Heart left ventricle (tissue), 16 donors: ENCODE measurements around the gene DSC1. TPM values are rescaled to one million over a fixed set of nuclear protein-coding genes. Genes with fewer than 3 reads are reported as not detected.

Experiments used
- ATAC-seq, 4 donors: fragments of 200-7000 bp; cut with Tn5 transposase; one replicate each; pipeline ENCODE4 v1.9.1; 2020 to 2022; ENCODE audit warnings: moderate library complexity in 4 of 4, mild to moderate bottlenecking in 3 of 4, moderate number of reproducible peaks in 1 of 4
- DNase-seq, 5 donors: peaks; one replicate each; pipeline ENCODE4 v3.0.0-alpha.2; 2020
- H3K27ac ChIP-seq, 12 donors: fragments of 200-600 bp; sonication (generic) in 4 of 12; one replicate each; pipeline versions ENCODE4 v1.5.0 to v1.8.0; 2016 to 2022; ENCODE audit warnings: mild to moderate bottlenecking in 2 of 12
- H3K27me3 ChIP-seq, 9 donors: fragments of 200-600 bp; sonication (generic) in 2 of 9; one replicate each; pipeline versions ENCODE4 v1.5.1 to v1.8.0; 2016 to 2022; ENCODE audit warnings: mild to moderate bottlenecking in 3 of 9
- H3K36me3 ChIP-seq, 9 donors: fragments of 200-600 bp; sonication (generic) in 2 of 9; one replicate each; pipeline versions ENCODE4 v1.5.0 to v1.8.0; 2018 to 2022; ENCODE audit warnings: mild to moderate bottlenecking in 2 of 9
- H3K4me1 ChIP-seq, 12 donors: fragments of 200-600 bp; sonication (generic) in 4 of 12; one replicate each; pipeline versions ENCODE4 v1.5.0 to v1.8.0; 2016 to 2022; ENCODE audit warnings: mild to moderate bottlenecking in 3 of 12
- H3K4me3 ChIP-seq, 12 donors: fragments of 200-600 bp; sonication (generic) in 4 of 12; one replicate each; pipeline versions ENCODE4 v1.5.0 to v1.8.0; 2017 to 2022; ENCODE audit warnings: mild to moderate bottlenecking in 9 of 12, moderate library complexity in 4 of 12
- H3K9me3 ChIP-seq, 12 donors: fragments of 200-600 bp; sonication (generic) in 4 of 12; one replicate each; pipeline versions ENCODE4 v1.5.0 to v1.8.0; 2016 to 2022; ENCODE audit warnings: mild to moderate bottlenecking in 1 of 12
- POLR2A ChIP-seq, 2 donors: fragments of 450-650 bp; IDR thresholded peaks; one replicate each; pipeline ENCODE4 v1.6.1; 2017; ENCODE audit warnings: antibody characterized with exemption in 2 of 2, mild to moderate bottlenecking in 2 of 2, moderate library complexity in 2 of 2
- WGBS, 4 donors: extraction: QIAGEN DNeasy Blood & Tissue Kit in 2 of 4; methylation state at CpG; one replicate each; pipeline versions ENCODE4 v1.1.5 to v1.1.7; 2013 to 2018; 5-methylcytosine and 5-hydroxymethylcytosine counted together
- intact Hi-C, 10 donors: fragments of 100-400 bp; cut with DNase I; formaldehyde crosslinking; loops; one replicate each; pipeline versions ENCODE4 v1.11.1 to v1.14.2; 2022
- polyA plus RNA-seq, 2 donors: library from polyadenylated mRNA; stranded (reverse); fragments of 200-250 nt; gene quantifications; one replicate each; pipeline ENCODE4 v1.2.3, GENCODE V29; 2013
- total RNA-seq, 9 donors: library from RNA; depleted of rRNA in 2 of 9; stranded (reverse); fragments of >200 nt in 2 of 9; fragmentation: NEBNext Ultra II Directional in 3 of 9; extraction: Animal tissue kit (Norgen Biotek cat#: 25700) in 3 of 9; gene quantifications; one replicate each; pipeline versions ENCODE4 v1.1.0 to v1.2.4, GENCODE V29; 2016 to 2023
- TF ChIP-seq, protein P1 (sequence below), 12 donors: fragments of 200-600 bp; sonication (generic) in 4 of 12; IDR thresholded peaks; one replicate each; pipeline versions ENCODE4 v1.5.0 to v1.8.0; 2018 to 2022; ENCODE audit warnings: antibody characterized with exemption in 12 of 12, mild to moderate bottlenecking in 5 of 12
- donor health status: ischemic (EF 13 %, LVEDD 7.1; RV severe dilation, severe dysfunction).
- donor health status: healthy with polysubstance abuse.
- donor health status: DM: no; HTN: yes; CAD: no.
- donor health status: DM: no; HTN: no; CAD: no.
- donor health status: ischemic (EF 25% LVEDD 6.9; RV normal size, moderate dysfunction).
- donor health status: ischemic (EF 25% LVEDD 5.7; RV mildly dilated, moderate dysfunction).
- donor health status: healthy.
- donor health status: DM: yes; HTN: yes; CAD: no.
- donor health status: ischemic (EF 35%, LVEDD 5.7; RV mildly dilated, moderate dysfunction).
- donor health status: nonischemic (EF 11% LVEDD 7.7; RV severe dilation, severe dysfunction).
- donor health status: DM: yes; HTN: yes; CAD: no.
- donor health status: PGD.
- donor health status: ischemic (EF 29% LVEDD 5.4; RV normal size, mild dysfunction).
- donor health status: nonischemic (EF 23%, LVEDD 6.1; RV moderate dilation, normal function).

The DSC1 gene
- total and polyA plus RNA-seq, 11 donors: 0.18 to 10.7 (median 4.9) TPM

DNA sequence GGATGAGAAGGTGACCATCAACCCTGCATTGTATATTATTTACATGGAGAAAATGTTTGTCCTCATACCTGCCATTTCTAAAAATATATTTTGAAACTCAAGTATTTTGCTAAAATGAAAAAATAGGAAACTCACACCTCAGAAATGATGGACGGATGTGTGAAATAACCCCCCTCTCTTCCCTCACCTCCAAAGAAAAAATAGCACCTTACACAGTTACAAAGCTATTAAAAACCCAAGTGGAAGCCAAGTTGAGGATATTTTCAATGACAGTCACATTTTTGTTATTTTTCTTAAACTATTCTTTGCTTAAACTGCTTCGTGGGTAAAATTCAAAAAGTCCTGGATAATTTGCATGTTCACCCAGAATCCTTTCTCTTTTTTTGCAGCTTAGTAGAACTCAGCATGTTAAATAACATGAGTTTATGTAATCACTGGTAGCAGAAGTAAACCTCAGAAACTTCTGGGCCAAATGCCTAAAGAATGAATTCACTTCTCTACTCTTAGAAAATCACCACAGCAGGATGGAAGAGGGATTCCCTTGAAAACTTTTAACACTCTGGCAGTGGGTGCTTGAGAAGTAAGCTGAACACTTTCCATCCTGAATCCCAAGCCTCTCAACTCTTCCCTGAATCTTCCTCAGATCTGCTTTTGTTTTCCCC, 768 bp downstream of the DSC1 start:
- DNase-seq (no peak), ATAC-seq (peak in 1 of 4 donors; percentile 72)
- no peak for TF ChIP-seq POLR2A (IDR thresholded peaks at IDR 0.05)
- TF ChIP-seq, protein P1, sequence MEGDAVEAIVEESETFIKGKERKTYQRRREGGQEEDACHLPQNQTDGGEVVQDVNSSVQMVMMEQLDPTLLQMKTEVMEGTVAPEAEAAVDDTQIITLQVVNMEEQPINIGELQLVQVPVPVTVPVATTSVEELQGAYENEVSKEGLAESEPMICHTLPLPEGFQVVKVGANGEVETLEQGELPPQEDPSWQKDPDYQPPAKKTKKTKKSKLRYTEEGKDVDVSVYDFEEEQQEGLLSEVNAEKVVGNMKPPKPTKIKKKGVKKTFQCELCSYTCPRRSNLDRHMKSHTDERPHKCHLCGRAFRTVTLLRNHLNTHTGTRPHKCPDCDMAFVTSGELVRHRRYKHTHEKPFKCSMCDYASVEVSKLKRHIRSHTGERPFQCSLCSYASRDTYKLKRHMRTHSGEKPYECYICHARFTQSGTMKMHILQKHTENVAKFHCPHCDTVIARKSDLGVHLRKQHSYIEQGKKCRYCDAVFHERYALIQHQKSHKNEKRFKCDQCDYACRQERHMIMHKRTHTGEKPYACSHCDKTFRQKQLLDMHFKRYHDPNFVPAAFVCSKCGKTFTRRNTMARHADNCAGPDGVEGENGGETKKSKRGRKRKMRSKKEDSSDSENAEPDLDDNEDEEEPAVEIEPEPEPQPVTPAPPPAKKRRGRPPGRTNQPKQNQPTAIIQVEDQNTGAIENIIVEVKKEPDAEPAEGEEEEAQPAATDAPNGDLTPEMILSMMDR (IDR thresholded peaks at IDR 0.05): no peak
- Histone ChIP-seq H3K27ac (peak overlapping the region in 4 of 12 donors; percentile 17 to 35 (median 30)), H3K4me3 (no peak overlapping the region), H3K27me3 (no peaks in the 10 kb centered on the region), H3K9me3 (no peaks in the 10 kb centered on the region), H3K36me3 (no peaks in the 10 kb centered on the region), H3K4me1 (peaks cover 0 to 5% (median 0%) of the 10 kb centered on the region in 12 donors)
- intact Hi-C loops: loop anchor here in 2 of 10 donors (5.0 to 10.0 kb wide), 2 partner anchors 50 to 63 kb away; no protein-coding TSS in a partner anchor
- 54 to 67% (median 61%) methylated on average over 2 of the region's 2 CpGs for WGBS, 4 donors

DNA sequence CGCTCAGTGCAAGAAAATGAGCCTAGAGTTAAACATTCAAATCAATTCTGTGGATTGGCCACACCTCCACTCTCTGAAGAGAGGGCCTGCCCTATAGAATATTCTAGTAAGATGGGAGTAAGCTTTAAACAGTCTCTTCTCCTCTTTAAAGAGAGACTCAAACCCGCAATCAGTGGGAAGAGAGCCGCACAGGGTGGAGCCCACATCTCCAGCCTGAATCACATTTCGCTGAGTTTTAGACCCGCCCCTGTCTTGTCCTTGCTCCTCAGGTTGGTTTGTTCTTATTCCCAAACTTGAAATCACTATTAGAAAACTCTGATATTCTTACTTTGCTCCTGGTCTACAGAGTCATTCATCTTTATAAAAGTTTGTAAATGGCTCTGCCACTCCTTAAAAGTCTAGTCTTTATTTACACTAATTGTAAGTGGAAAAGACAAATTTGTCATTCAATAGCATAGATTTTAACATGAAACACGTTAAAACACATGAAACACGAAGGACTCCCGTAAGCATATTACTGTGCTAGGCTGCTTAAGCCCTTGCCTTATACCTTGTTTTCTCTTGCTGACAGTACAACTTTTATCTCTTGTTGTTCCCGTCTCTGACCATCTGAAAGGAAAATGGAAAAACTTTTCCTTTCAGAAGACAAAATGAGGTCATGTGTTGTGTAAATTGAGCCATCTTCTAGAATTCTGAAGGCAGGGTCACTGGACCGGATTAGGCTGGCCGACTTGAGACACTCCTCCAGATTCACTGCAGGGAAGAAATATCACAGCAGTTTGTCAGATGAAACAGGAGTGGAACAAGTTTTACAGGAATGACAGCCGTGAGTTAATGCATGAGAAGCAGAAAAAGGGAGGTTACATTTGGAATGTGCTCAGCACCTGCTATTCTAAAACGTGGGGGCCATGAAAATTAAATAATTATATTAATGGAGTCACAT, 5.6 kb downstream of the DSC1 start:
- H3K4me3 ChIP-seq: no peak overlapping the region
- H3K36me3 ChIP-seq: no peaks in the 10 kb centered on the region
- no peaks in the 10 kb centered on the region for H3K27me3 ChIP-seq
- 64 to 75% (median 72%) methylated on average over 13 of the region's 13 CpGs for WGBS, 4 donors
- peaks cover 0 to 5% (median 0%) of the 10 kb centered on the region in 12 donors for H3K4me1 ChIP-seq
- intact Hi-C loops: no loop called here
- no peak for TF ChIP-seq POLR2A (IDR thresholded peaks at IDR 0.05)
- TF ChIP-seq, protein P1 (IDR thresholded peaks at IDR 0.05): no peak
- no peak overlapping the region for H3K27ac ChIP-seq
- no peak for ATAC-seq
- no peak for DNase-seq
- H3K9me3 ChIP-seq: no peaks in the 10 kb centered on the region

DNA sequence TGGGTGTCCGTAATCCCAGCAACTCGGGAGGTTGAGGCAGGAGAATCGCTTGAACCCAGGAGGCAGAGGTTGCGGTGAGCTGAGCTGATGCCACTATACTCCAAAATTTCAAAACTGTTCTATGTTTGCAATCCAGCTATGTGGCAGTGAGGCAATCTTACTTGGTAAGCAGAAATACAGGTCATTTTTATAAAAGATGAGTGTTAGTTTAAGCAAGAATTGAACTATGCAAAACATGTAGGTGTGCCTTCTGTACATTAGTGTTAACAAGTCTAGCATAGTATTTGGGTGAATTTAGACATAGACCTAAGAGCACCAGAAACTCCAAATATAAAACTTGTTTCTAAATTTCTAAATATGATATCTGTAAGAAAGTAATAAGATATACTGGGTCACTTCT, 7.2 kb downstream of the DSC1 start:
- TF ChIP-seq, protein P1 (IDR thresholded peaks at IDR 0.05): no peak
- TF ChIP-seq POLR2A (IDR thresholded peaks at IDR 0.05): no peak
- H3K27me3 ChIP-seq: no peaks in the 10 kb centered on the region
- no peaks in the 10 kb centered on the region for H3K4me1 ChIP-seq
- 73 to 97% (median 82%) methylated on average over 4 of the region's 4 CpGs for WGBS, 4 donors
- no peak overlapping the region for H3K4me3 ChIP-seq
- no peaks in the 10 kb centered on the region for H3K36me3 ChIP-seq
- no peak for DNase-seq
- ATAC-seq: no peak
- no peaks in the 10 kb centered on the region for H3K9me3 ChIP-seq
- H3K27ac ChIP-seq: no peak overlapping the region
- intact Hi-C loops: no loop called here

DNA sequence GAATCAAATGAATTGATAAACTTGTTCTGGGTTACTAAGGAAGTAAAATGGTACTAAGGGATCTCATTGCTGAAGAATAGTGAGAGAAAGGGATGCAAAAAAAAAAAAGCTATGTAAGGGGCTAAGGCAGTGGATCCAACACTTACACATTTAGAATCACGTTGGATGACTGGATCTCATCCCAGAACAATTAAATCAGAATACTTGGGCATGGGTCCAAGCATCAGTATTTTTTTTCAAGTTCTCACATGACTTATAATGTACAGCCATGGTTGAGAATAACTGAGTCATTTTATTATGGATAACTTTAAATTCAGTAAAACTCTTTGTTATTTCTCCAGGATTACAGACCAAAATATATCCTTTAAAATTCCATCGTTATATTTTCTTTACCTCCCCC, 8.5 kb downstream of the DSC1 start:
- Histone ChIP-seq H3K4me1 (no peaks in the 10 kb centered on the region), H3K27me3 (no peaks in the 10 kb centered on the region), H3K27ac (no peak overlapping the region), H3K4me3 (no peak overlapping the region), H3K36me3 (no peaks in the 10 kb centered on the region), H3K9me3 (no peaks in the 10 kb centered on the region)
- DNase-seq: no peak
- ATAC-seq: no peak
- no peak for TF ChIP-seq POLR2A (IDR thresholded peaks at IDR 0.05)
- TF ChIP-seq, protein P1 (IDR thresholded peaks at IDR 0.05): no peak
- WGBS, 4 donors: 43 to 48% (median 46%) methylated on average over 2 of the region's 2 CpGs
- intact Hi-C loops: no loop called here
